ENCODE measurements around the gene CNNM4. TPM values are rescaled to one million over a fixed set of nuclear protein-coding genes. Genes with fewer than 3 reads are reported as not detected.

CNNM4 gene
- total and polyA plus RNA-seq, 4 donors: 0.82 to 2.3 (median 2.1) TPM

DNA sequence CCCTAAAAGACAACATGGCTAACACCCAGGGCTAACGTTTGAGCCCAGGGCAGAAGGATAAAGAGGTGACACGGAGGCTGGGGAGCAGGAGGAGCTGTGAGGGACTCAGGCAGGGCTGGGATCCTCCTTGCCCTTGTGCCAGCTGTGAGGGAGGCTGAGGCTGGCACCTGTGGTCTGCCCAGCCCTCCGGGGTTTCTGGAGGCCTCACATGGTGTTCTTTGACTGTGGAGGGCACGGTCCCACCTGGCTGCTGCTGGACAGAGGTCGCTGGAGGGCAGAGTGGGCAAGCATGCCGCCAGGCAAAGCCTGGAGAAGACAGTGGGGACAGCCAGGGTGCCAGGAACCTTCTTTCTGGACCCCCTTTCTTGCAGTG, 28.5 kb downstream of the CNNM4 start:
- 85% methylated on average over 6 of the region's 6 CpGs for WGBS

DNA sequence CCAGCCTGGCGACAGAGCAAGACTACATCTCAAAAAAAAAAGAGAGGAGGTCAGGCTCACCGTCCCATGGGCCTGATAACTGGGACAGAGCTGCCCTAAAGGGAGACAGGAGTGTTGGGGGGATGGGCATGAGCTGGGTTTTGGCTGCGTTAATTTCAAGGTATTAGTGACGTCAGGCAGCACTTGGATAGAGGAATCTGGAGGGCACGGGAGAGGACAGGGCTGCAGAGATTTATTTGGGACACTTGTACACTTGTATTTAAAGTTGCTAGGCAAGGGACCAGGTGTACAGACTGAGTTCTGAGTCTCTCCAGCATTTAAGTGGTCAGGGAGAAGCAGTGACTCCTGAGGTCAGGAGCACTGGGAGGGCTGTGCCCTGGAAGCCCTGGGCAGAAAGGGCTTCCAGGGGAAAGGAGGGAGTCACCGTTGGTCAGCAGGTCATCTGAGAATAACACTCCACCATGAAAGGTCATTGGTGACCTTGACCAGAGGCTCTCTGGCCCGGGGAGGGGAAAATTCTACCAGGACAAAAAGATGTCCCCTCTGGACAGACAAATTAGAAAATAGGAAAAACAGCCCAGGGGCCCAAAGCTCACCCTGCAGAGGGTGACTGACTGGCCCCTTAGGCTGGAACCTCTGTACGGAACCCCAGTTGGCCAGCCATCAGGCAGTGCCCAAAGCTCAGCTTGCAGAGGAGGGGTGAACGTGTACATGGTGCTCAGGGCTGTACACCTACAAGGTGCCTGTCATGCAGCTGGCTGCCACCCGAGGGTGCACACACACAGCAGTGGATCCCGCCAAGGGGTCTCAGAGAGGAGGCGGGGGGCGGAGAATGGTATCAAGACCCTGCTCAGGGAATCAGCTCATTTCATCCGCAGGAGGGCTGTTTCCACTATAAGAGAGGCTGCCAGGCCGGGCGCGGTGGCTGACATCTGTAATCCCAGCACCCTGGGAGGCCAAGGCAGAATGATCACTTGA, 32.4 kb downstream of the CNNM4 start:
- H3K27me3 ChIP-seq (ENCODE audit: control insufficient read depth in 4 of 4, insufficient read depth in 4 of 4, low read length in 3 of 4): no peaks in the 10 kb centered on the region
- peaks cover 0 to 10% (median 3%) of the 10 kb centered on the region in 4 donors for H3K4me1 ChIP-seq (ENCODE audit: control insufficient read depth in 4 of 4, insufficient read depth in 4 of 4, low read length in 3 of 4)
- H3K9me3 ChIP-seq (ENCODE audit: control insufficient read depth in 4 of 4, low read length in 3 of 4): no peaks in the 10 kb centered on the region
- no peak for DNase-seq (ENCODE audit: low spot score)
- peaks cover 0 to 1% (median under 1%) of the 10 kb centered on the region in 4 donors for H3K36me3 ChIP-seq (ENCODE audit: control insufficient read depth in 4 of 4, insufficient read depth in 3 of 4, low read depth in 1 of 4, low read length in 3 of 4)
- no peak overlapping the region for H3K4me3 ChIP-seq (ENCODE audit: low read depth in 1 of 3, low read length in 3 of 3)
- H3K9ac ChIP-seq (ENCODE audit: low read depth in 1 of 2, low read length in 2 of 2): no peak overlapping the region
- WGBS: 85% methylated on average over 17 of the region's 17 CpGs
- no peak overlapping the region for H3K27ac ChIP-seq (ENCODE audit: low read depth in 1 of 2, low read length in 2 of 2)
- TF ChIP-seq, protein P1, sequence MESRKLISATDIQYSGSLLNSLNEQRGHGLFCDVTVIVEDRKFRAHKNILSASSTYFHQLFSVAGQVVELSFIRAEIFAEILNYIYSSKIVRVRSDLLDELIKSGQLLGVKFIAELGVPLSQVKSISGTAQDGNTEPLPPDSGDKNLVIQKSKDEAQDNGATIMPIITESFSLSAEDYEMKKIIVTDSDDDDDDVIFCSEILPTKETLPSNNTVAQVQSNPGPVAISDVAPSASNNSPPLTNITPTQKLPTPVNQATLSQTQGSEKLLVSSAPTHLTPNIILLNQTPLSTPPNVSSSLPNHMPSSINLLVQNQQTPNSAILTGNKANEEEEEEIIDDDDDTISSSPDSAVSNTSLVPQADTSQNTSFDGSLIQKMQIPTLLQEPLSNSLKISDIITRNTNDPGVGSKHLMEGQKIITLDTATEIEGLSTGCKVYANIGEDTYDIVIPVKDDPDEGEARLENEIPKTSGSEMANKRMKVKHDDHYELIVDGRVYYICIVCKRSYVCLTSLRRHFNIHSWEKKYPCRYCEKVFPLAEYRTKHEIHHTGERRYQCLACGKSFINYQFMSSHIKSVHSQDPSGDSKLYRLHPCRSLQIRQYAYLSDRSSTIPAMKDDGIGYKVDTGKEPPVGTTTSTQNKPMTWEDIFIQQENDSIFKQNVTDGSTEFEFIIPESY (IDR thresholded peaks at IDR 0.05): no peak
- no peak for TF ChIP-seq RAD21 (IDR thresholded peaks at IDR 0.05)
- no peak for TF ChIP-seq NR2F2 (IDR thresholded peaks at IDR 0.05)
- no peak for TF ChIP-seq RXRA (IDR thresholded peaks at IDR 0.05)
- TF ChIP-seq, protein P2, sequence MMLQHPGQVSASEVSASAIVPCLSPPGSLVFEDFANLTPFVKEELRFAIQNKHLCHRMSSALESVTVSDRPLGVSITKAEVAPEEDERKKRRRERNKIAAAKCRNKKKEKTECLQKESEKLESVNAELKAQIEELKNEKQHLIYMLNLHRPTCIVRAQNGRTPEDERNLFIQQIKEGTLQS (IDR thresholded peaks at IDR 0.05): no peak
- TF ChIP-seq FOXA1 (IDR thresholded peaks at IDR 0.05): no peak
- TF ChIP-seq, protein P3, sequence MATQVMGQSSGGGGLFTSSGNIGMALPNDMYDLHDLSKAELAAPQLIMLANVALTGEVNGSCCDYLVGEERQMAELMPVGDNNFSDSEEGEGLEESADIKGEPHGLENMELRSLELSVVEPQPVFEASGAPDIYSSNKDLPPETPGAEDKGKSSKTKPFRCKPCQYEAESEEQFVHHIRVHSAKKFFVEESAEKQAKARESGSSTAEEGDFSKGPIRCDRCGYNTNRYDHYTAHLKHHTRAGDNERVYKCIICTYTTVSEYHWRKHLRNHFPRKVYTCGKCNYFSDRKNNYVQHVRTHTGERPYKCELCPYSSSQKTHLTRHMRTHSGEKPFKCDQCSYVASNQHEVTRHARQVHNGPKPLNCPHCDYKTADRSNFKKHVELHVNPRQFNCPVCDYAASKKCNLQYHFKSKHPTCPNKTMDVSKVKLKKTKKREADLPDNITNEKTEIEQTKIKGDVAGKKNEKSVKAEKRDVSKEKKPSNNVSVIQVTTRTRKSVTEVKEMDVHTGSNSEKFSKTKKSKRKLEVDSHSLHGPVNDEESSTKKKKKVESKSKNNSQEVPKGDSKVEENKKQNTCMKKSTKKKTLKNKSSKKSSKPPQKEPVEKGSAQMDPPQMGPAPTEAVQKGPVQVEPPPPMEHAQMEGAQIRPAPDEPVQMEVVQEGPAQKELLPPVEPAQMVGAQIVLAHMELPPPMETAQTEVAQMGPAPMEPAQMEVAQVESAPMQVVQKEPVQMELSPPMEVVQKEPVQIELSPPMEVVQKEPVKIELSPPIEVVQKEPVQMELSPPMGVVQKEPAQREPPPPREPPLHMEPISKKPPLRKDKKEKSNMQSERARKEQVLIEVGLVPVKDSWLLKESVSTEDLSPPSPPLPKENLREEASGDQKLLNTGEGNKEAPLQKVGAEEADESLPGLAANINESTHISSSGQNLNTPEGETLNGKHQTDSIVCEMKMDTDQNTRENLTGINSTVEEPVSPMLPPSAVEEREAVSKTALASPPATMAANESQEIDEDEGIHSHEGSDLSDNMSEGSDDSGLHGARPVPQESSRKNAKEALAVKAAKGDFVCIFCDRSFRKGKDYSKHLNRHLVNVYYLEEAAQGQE (IDR thresholded peaks at IDR 0.05): no peak
- TF ChIP-seq JUND (IDR thresholded peaks at IDR 0.05): no peak
- TF ChIP-seq HNF4G (IDR thresholded peaks at IDR 0.05): no peak
- no peak for TF ChIP-seq GABPA (IDR thresholded peaks at IDR 0.05 in 1 of 2, conservative IDR thresholded peaks at IDR 0.05 in 1 of 2)

More for the DNA sequence above, 28.5 kb downstream of the CNNM4 start:
- H3K27me3 ChIP-seq (ENCODE audit: control insufficient read depth in 4 of 4, insufficient read depth in 4 of 4, low read length in 3 of 4): no peaks in the 10 kb centered on the region
- H3K9me3 ChIP-seq (ENCODE audit: control insufficient read depth in 4 of 4, low read length in 3 of 4): no peaks in the 10 kb centered on the region
- no peak overlapping the region for H3K4me3 ChIP-seq (ENCODE audit: low read depth in 1 of 3, low read length in 3 of 3)
- H3K4me1 ChIP-seq (ENCODE audit: control insufficient read depth in 4 of 4, insufficient read depth in 4 of 4, low read length in 3 of 4): peaks cover 1 to 18% (median 9%) of the 10 kb centered on the region in 4 donors
- H3K9ac ChIP-seq (ENCODE audit: low read depth in 1 of 2, low read length in 2 of 2): no peak overlapping the region
- no peak for DNase-seq (ENCODE audit: low spot score)
- no peaks in the 10 kb centered on the region for H3K36me3 ChIP-seq (ENCODE audit: control insufficient read depth in 4 of 4, insufficient read depth in 3 of 4, low read depth in 1 of 4, low read length in 3 of 4)
- TF ChIP-seq HNF4G (IDR thresholded peaks at IDR 0.05): no peak
- TF ChIP-seq FOXA2 (IDR thresholded peaks at IDR 0.05): no peak
- no peak for TF ChIP-seq GABPA (IDR thresholded peaks at IDR 0.05 in 1 of 2, conservative IDR thresholded peaks at IDR 0.05 in 1 of 2)
- no peak for TF ChIP-seq RAD21 (IDR thresholded peaks at IDR 0.05)
- TF ChIP-seq HNF4A (conservative IDR thresholded peaks at IDR 0.05): no peak
- TF ChIP-seq, protein P4, sequence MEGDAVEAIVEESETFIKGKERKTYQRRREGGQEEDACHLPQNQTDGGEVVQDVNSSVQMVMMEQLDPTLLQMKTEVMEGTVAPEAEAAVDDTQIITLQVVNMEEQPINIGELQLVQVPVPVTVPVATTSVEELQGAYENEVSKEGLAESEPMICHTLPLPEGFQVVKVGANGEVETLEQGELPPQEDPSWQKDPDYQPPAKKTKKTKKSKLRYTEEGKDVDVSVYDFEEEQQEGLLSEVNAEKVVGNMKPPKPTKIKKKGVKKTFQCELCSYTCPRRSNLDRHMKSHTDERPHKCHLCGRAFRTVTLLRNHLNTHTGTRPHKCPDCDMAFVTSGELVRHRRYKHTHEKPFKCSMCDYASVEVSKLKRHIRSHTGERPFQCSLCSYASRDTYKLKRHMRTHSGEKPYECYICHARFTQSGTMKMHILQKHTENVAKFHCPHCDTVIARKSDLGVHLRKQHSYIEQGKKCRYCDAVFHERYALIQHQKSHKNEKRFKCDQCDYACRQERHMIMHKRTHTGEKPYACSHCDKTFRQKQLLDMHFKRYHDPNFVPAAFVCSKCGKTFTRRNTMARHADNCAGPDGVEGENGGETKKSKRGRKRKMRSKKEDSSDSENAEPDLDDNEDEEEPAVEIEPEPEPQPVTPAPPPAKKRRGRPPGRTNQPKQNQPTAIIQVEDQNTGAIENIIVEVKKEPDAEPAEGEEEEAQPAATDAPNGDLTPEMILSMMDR (IDR thresholded peaks at IDR 0.05; ENCODE audit: low read depth, low read length, missing input control): no peak
- TF ChIP-seq TAF1 (conservative IDR thresholded peaks at IDR 0.05): no peak
- TF ChIP-seq, protein P3 (IDR thresholded peaks at IDR 0.05): no peak
- TF ChIP-seq, protein P5, sequence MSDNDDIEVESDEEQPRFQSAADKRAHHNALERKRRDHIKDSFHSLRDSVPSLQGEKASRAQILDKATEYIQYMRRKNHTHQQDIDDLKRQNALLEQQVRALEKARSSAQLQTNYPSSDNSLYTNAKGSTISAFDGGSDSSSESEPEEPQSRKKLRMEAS (IDR thresholded peaks at IDR 0.05): no peak
- TF ChIP-seq YY1 (IDR thresholded peaks at IDR 0.05): no peak
- no peak for TF ChIP-seq SP1 (IDR thresholded peaks at IDR 0.05)
- no peak overlapping the region for H3K27ac ChIP-seq (ENCODE audit: low read depth in 1 of 2, low read length in 2 of 2)
